Bronchial epithelial cell (primary cell): ENCODE measurements around the gene NTM. TPM values are rescaled to one million over a fixed set of nuclear protein-coding genes. Genes with fewer than 3 reads are reported as not detected.

ENCODE experiments used
- DNase-seq: peaks from one replicate; pipeline ENCODE4 v3.0.0-alpha.2; 2010; ENCODE audit warnings: low read depth
- FAIRE-seq: peaks from 2 replicates; lab custom pipeline; 2011; peaks lifted over from hg19 to GRCh38; lab: Jason Lieb, UNC
- H3K27me3 ChIP-seq: 2 replicates; pipeline ENCODE4 v1.5.1; 2011; ENCODE audit warnings: low read length; ENCODE audit not compliant: control insufficient read depth, insufficient read depth
- H3K36me3 ChIP-seq: 2 replicates; pipeline ENCODE4 v1.5.1; 2011; ENCODE audit warnings: low read length; ENCODE audit not compliant: control insufficient read depth, insufficient read depth
- H3K4me3 ChIP-seq: 2 replicates; pipeline ENCODE4 v1.5.1; 2011; ENCODE audit warnings: mild to moderate bottlenecking, low read depth, low read length, control low read depth
- total RNA-seq: library from RNA; depleted of rRNA; stranded (reverse); fragments of >200 nt; gene quantifications from 2 replicates; pipeline ENCODE4 v1.2.1, GENCODE V29; 2014
- TF ChIP-seq, protein P1 (sequence below): IDR thresholded peaks from 2 replicates; pipeline ENCODE4 v1.5.1; 2011; ENCODE audit warnings: mild to moderate bottlenecking, moderate library complexity, low read length, control low read depth, inconsistent platforms; ENCODE audit not compliant: insufficient read depth, severe bottlenecking

Gene NTM
- total RNA-seq, 1 donor from 2014 or later: 4.2 TPM

DNA sequence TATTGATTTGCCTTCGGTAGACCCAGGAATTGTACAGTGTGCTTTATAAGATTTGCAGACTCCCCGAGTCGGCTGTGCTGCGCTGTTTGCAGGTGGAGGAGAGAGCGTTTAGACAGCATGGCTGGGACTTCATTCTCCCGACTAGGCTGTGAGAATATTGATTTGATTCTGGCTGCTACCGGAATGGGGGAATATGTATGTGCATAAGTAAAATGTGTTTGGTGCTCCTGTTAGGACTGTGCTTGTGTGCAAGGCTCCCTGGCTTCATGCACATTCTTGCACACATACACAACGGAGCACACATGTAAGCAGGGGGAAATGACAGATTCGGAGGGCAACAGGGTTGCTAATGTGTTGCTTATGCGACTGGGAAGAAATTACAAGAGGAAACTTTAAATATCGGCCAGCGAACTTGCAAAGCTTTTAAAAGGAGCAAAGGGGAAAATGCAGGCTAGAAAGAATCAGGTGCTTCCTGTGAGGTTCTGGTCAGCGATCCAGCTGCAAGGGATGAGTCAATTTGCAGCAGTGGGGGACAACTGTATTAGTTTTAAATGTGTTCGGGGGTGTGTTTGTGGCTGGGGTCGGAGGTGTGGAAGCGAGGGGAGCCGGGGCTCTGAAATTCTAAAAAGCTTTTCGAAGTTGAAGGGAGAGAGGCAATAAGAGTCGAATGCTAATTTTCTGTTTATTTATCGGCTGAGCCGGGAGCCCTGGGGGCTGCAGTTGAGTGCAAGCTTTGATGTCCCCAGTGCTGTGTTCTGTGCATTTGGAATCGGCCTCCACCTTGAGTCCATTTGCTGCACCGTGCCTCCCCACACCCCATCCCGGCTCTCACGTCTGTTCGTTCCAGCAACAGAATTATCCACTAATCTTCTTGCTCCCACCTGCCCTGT, 731 bp downstream of the NTM start:
- no peak for FAIRE-seq
- peaks cover 9% of the 10 kb centered on the region for H3K27me3 ChIP-seq
- H3K36me3 ChIP-seq: no peaks in the 10 kb centered on the region
- no peak for DNase-seq
- TF ChIP-seq, protein P1, sequence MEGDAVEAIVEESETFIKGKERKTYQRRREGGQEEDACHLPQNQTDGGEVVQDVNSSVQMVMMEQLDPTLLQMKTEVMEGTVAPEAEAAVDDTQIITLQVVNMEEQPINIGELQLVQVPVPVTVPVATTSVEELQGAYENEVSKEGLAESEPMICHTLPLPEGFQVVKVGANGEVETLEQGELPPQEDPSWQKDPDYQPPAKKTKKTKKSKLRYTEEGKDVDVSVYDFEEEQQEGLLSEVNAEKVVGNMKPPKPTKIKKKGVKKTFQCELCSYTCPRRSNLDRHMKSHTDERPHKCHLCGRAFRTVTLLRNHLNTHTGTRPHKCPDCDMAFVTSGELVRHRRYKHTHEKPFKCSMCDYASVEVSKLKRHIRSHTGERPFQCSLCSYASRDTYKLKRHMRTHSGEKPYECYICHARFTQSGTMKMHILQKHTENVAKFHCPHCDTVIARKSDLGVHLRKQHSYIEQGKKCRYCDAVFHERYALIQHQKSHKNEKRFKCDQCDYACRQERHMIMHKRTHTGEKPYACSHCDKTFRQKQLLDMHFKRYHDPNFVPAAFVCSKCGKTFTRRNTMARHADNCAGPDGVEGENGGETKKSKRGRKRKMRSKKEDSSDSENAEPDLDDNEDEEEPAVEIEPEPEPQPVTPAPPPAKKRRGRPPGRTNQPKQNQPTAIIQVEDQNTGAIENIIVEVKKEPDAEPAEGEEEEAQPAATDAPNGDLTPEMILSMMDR: no peak
- H3K4me3 ChIP-seq: no peak overlapping the region

DNA sequence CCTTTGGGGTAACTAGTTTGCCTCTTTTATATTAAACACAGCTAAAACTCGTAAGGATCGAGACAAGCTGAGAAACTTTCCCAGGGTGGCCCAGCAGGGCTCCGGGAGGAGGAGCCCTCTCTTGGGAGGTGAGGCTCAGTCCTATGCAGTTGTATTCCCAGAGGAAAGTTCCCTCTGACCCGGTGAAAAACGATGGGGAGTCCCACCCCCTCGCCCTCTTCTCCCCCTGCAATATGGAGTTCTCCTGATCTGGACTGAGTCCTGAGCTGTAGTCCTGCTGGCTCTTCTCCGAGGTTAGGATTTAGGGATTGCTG, 1.3 kb downstream of the NTM start:
- TF ChIP-seq, protein P1: no peak
- FAIRE-seq (no peak), DNase-seq (no peak)
- H3K27me3 ChIP-seq: peaks cover 9% of the 10 kb centered on the region
- H3K36me3 ChIP-seq: no peaks in the 10 kb centered on the region
- H3K4me3 ChIP-seq: no peak overlapping the region

DNA sequence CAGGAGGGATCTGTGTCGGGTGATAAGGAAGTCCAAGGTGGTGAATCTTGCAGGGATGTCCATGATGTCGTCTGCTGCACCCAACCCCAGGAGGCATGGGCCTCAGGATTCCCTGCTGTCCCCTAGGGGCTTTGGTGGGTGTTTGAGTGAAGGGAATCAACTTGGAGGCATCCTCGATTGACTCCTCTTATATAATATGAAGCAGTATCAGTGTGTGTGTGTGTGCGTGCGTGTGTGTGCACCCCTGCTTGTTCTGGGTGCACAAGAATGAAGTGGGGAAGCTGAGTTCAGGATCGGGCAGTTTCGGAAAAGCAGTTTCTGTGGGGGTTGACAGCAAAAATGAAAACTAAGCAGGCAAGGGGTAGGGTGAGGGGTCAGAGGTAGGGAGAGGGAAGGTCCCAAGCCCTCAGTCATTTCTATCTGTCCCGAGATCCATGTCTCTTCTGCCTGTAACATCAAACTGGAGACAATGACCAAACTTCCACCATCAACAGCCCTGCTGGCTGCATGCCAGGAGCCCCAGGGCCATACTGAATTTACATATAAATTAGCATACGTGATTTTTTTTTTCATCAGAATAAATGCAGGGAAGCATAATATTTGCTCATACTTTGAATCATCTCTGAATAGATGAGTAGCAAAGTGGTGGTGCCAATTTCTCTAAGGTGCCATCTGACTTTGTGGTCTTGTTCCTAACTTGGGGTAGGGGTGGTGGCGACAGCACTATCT, 2.0 kb downstream of the NTM start:
- TF ChIP-seq, protein P1: no peak
- H3K4me3 ChIP-seq: no peak overlapping the region
- H3K36me3 ChIP-seq: no peaks in the 10 kb centered on the region
- DNase-seq (no peak), FAIRE-seq (no peak)
- H3K27me3 ChIP-seq: peaks cover 9% of the 10 kb centered on the region

DNA sequence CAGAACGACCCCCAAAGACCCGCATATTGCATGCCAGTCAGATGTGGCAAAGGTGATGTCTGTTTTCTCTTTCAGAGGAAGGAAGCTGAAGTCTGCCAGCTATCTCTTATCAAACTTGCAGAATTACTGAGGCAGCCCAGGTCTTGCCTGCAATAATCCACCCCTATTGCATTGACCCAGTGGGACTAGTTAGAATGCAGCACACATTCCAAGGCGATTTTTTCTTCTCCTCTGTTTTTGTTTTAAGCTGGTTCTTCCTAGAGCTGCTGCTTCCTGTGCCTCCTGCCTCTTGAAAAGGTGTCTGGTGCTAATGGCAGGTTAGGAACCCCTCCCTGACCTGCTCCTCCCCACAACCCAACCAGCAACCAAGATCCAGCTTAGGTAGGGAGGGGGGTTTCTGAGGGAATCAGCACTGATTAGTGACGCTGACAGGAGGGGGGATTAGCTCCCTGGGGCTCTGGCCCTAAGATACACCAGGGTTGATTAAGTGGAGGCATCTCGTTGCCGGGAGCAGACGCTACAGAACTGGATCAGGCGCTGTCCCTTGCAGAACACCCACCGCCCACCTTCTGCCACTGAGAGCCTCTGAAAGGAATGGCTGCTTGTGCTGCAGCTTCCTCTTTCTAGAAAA, 2.8 kb downstream of the NTM start:
- peaks cover 9% of the 10 kb centered on the region for H3K27me3 ChIP-seq
- FAIRE-seq (no peak), DNase-seq (no peak)
- no peak overlapping the region for H3K4me3 ChIP-seq
- no peaks in the 10 kb centered on the region for H3K36me3 ChIP-seq
- TF ChIP-seq, protein P1: no peak

DNA sequence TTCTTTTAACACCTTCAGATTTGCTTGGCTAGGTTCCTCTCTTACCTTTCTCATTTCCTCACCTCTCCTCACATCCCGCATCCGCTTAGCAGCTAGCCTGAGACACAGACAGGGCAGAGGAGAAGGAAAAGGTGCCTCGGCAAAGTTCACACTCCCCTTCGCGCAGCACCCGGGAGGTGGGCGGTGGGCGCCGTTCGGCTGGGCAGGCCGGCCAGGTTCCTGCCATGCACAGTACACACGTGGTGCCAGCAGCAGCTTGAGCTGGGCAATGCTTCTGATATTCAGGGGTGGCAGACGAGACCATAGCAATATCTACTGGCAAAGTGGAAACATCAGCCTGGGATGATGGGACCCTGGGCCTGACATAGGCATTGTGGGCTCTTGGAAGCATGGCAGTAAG, 3.3 kb downstream of the NTM start:
- Histone ChIP-seq H3K4me3 (no peak overlapping the region), H3K36me3 (no peaks in the 10 kb centered on the region), H3K27me3 (peaks cover 9% of the 10 kb centered on the region)
- DNase-seq (no peak), FAIRE-seq (no peak)
- TF ChIP-seq, protein P1: no peak
